NCI-H2171 treated with DMSO at 0.1 percent for 48 hours (cell line): ENCODE data around the gene APOBEC3H.

Experiments used
- DNase-seq: peaks from one replicate; lab custom pipeline; 2025; lab: John Stamatoyannopoulos, UW

The APOBEC3H gene

GRCh38 chr22:39110631-39111561 lies 13.9 kb downstream of the APOBEC3H start:
- peak; percentile 68 for DNase-seq

GRCh38 chr22:39114112-39114511 lies 17.1 kb downstream of the APOBEC3H start:
- DNase-seq = peak; percentile 98

- no peak for DNase-seq
Measured at GRCh38 chr22:39115570-39115969, 18.5 kb downstream of the APOBEC3H start.

GRCh38 chr22:39115977-39116621 lies 19.1 kb downstream of the APOBEC3H start:
- DNase-seq = no peak

DNA sequence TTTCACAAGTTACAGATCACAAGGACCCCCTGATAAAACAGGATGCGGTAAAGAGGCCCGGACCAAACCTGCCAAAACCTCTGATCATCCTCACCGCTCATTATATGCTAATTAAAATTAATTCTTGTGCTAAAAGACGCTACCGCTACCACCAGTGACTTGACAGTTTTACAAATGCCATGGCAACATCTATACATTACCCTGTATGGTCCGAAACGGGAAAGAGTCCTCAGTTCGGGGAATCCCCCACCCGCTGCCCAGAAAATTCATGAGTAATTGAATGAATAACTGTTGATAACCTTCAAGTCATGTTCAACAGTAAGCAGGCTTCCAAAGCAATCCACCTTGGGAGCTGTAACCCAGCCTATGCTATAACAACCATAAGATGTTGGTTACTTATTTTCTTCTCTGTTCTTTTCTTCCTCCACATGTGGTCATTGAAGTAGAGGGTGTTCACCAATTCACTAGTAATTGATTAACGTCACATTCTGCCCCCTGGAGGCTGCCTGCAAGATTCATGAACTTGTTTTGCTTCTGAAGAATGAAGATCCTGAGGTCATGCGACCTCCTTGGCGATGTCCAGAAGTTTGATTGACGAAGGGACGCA lies 20.6 kb downstream of the APOBEC3H start:
- DNase-seq = no peak

DNA sequence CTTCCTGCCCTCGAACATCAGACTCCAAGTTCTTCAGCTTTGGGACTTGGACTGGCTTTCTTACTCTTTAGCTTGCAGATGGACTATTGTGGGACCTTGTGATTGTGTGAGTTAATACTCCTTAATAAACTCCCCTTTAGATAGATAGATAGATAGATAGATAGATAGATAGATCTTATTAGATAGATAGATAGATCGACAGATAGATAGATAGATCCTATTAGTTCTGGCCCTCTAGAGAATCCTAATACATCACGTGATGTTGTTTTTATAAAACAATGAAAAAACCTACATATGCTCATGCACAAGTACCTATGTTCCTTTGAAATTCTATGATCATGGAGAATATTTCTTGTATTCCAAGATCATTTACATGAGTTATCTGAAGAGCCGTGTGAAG lies 23.9 kb downstream of the APOBEC3H start:
- DNase-seq = no peak

DNA sequence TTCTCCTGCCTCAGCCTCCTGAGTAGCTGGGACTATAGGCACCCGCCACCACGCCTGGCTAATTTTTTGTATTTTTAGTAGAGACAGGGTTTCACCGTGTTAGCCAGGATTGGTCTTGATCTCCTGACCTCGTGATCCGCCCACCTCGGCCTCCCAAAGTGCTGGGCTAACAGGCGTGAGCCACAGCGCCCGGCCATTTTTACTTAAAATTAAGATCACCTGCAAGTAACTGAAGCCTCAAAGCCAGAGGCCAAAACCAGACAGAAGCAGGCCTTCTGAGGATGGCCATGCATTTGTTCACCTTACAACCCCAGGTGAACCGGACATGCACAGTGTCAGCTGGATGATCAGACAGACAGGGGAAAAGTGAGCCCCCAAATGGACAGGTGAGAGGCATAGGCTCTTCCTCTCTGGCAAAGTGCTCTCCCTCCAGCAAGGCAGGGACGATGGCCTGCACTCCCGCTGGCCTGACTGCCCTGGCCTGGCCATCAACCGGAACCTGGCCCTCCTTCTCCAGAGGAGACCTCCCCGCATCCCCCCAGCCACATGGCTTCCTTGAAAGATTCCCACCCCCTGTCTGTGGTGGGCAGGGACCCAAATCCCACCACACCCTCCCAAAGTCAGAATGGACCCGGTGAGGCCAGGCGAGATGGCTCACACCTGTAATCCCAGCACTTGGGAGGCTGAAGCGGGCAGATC lies 25.9 kb downstream of the APOBEC3H start:
- DNase-seq = no peak

DNA sequence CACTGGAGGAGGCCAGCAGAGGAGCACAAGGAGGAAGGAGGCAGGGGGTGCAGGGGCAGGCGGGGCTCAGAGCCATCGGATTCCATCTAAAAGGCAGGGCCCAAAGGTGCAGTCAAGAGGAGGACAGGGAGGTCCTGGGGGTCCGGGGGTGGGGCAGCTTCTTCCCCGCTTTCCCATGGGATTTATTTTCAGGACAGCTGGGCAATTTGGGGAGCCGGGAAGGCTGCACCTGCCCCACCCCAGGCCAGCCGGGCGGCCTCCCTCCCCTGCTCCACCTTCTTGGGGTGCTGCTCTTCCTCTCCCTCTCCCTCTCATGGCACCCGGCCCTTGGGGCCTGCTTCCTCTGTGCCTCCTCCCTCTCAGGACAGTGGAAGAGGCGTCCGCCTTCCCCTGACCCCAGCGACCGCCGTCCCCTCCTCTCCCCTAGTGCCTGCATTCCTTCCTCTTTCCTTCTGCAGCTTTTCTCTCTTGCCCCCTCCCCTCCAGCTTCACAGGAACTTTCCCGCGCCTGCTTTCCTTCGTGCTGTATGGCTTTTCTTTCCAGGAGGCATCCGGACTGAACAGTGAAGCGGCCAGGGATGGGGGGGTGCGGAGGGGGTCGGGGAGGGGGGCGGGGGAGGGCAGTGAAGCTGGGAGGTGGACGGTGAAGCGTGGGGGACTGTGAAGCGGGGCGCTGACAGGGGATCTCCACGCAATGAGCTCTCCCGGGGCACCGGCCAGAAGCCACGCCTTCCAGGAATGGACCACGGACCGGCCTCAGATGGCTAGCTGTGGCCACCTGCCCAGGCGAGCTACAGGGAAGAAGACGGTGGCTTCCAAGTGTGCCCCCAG lies 26.9 kb downstream of the APOBEC3H start:
- no peak for DNase-seq

DNA sequence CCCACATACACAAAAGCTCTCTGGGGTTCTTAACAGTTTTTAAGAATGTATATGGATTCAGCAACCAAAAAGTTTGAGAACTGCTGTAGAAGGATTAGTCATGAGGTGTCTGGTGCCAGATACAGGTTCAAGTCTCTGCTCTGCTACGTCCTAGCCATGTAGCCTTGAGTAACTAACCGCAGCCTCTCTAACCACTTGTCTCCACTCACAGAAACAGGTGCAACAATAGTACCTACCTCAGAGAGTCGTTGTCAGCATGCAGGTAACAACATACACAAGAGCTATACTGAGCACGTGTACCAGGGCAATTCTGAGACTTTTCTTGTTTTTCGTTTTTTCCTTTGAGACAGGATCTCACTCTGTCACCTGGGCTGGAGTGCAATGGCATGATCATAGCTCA lies 28.6 kb downstream of the APOBEC3H start:
- DNase-seq = no peak

GRCh38 chr22:39128508-39128907 lies 31.5 kb downstream of the APOBEC3H start:
- DNase-seq = no peak

GRCh38 chr22:39129081-39129480 lies 32.0 kb downstream of the APOBEC3H start:
- no peak for DNase-seq

- DNase-seq = no peak
Measured at GRCh38 chr22:39129746-39130145, 32.7 kb downstream of the APOBEC3H start.

DNA sequence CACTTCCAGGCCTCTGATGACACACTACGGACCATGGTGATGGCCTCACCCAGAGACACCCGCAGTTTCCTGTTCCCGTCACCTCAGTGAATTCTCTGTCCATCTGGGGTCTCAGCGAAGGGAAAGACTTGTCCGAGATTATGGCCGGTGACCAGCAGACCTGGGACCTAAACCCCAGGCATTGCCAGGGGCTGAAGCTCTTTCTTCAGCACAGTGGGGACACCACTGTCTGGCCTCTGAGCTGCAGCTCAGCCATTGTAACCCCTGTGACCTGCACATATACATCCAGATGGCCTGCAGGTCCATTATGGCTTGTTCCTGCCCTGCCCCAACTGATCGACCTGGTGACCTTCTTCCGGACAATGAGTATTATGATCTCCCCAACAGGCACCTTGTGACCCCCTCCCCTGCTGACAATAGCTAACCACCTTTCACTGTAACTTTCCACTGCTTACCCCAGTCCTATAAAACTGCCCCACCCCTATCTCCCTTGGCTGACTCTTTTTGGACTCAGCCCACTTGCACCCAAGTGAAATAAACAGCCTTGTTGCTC lies 33.2 kb downstream of the APOBEC3H start:
- no peak for DNase-seq

GRCh38 chr22:39130892-39131855 lies 34.1 kb downstream of the APOBEC3H start:
- no peak for DNase-seq

GRCh38 chr22:39132281-39132680 lies 35.2 kb downstream of the APOBEC3H start:
- DNase-seq = no peak

DNA sequence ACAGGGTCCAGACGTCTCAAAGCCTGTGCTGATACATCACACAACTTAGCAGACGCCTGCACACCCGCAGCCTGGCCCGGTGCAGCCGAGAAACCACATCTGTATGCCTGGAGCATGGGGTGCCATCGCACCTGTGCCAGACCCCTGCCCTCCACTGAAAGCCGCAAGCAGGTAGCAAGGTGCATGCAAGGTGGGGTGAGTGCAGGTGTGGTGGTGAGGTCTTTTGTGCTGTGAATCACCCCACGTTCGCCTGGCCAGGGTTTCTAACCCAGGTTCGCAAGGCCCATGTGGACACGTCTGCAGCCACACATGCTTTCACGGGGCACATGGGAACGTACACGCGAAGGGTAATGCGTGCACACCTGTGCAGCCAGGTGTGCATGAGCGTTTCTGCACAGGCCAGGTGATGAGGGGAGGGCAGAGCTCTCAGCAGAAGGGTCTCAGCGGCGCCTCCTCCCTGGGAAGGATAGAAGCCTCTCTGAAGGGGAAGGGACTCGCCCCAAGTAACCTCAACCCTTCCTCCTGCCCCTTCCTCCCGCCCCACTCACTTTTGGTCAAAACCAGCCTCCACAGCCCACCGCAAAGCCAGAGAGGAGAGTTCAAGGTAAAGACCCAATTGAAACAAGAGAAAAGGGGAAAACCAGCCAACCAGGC lies 36.0 kb downstream of the APOBEC3H start:
- DNase-seq = no peak

DNA sequence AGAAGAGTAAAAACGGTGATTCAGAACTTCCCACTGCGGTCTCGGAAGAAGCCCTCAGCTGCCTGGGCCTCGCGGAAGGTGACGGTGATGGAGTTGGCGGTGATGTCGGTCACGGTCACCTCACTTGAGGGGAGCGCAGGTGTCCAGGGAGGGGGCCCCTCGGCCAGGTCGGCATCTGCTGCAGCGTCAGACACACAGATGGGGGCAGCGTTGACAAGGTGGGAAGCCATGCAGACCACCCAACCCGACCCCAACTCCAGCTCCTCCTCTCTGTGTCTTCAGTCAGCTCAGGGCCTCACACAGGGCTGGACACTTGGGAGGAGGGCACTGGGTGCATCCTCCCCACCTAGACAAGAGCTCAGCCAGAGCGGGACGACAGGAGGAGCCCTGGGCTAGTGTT lies 36.8 kb downstream of the APOBEC3H start:
- DNase-seq = no peak

DNA sequence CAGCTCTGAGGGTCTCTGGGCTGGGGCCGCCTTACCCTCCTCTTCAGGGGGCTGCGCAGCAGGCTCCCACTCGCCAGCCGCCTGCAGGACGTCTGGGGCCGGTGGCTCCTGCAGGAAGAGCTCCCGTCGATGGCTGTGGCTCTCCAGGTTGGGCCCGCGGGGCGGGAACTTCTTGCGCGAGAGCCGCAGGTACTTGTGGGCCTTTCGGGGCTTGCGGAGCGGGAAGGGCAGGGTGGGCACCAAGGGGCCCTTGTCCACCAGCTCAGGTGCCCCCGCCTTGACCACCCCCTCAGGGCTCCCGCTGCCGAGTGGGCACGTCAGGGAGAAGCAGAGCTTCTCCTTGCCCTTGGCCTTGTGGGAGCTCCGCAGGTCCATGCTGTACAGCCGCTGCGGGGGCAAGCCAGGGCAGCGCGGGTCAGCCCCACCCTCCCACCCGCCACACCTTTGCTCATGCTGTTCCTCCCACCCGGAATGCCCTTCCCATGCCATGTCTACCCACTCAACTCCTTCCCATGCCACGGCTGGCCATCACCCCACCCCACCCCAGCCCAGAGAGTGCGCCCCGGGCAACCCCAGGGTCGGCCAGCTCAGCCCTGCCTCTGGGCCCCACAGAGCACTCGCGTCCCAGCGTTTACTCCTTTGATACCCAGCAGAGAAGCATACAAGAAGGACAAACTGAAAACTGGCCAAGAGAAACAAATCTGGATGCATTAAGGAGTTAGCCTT lies 37.5 kb downstream of the APOBEC3H start:
- DNase-seq = no peak
